Ovary (tissue), 9 donors: ENCODE measurements around the gene FUT2. TPM values are rescaled to one million over a fixed set of nuclear protein-coding genes. Genes with fewer than 3 reads are reported as not detected.
"Not testable (repeated sequence)": the region's sequence is repeated elsewhere in the genome, so short reads cannot be mapped to it uniquely, and the experiment has no call there.

Source experiments
- DNase-seq, 5 donors: peaks; one replicate each; pipeline ENCODE4 v3.0.0-alpha.2; 2019 to 2020
- H3K27ac ChIP-seq, 2 donors: fragments of 200-600 bp; one replicate each; pipeline versions ENCODE4 v1.5.1 to v1.8.0; 2019 to 2022
- H3K27me3 ChIP-seq: fragments of 200-600 bp; one replicate; pipeline ENCODE4 v1.8.0; 2022
- H3K36me3 ChIP-seq: fragments of 200-600 bp; sonication (generic); one replicate; pipeline ENCODE4 v1.5.1; 2019
- H3K4me1 ChIP-seq: one replicate; pipeline ENCODE4 v1.8.1; 2013; ENCODE audit warnings: mild to moderate bottlenecking, moderate library complexity; ENCODE audit not compliant: insufficient read depth
- H3K4me3 ChIP-seq: fragments of 200-600 bp; sonication (generic); one replicate; pipeline ENCODE4 v1.5.1; 2017
- H3K9me3 ChIP-seq, 2 donors: fragments of 200-600 bp in 1 of 2; sonication (generic) in 1 of 2; one replicate each; pipeline versions ENCODE4 v1.5.1 to v1.8.1; 2013 to 2019; ENCODE audit warnings: mild to moderate bottlenecking in 1 of 2, moderate library complexity in 1 of 2
- EP300 ChIP-seq: sonication (generic); formaldehyde crosslinking; IDR thresholded peaks from one replicate; pipeline ENCODE4 v1.6.1; 2017; ENCODE audit warnings: antibody characterized with exemption
- POLR2A ChIP-seq: fragments of 450-650 bp; IDR thresholded peaks from one replicate; pipeline ENCODE4 v1.6.1; 2017; ENCODE audit warnings: antibody characterized with exemption, mild to moderate bottlenecking, moderate library complexity
- WGBS, 3 donors: extraction: QIAGEN DNeasy Blood & Tissue Kit in 1 of 3; methylation state at CpG; one replicate each; pipeline versions ENCODE4 v1.1.5 to v1.1.7; 2013 to 2017; 5-methylcytosine and 5-hydroxymethylcytosine counted together
- intact Hi-C, 4 donors: fragments of 100-400 bp; cut with DNase I; formaldehyde crosslinking; loops; one replicate each; pipeline versions ENCODE4 v1.11.0 to v1.15.1; 2022 to 2023
- polyA plus RNA-seq, 2 donors: library from polyadenylated mRNA; stranded (reverse); fragments of 200-250 nt in 1 of 2; fragments of 350-450 nt in 1 of 2; fragmentation: Illumina TruSeq in 1 of 2; extraction: RNeasy Lipid Tissue Mini Kit (QIAGEN cat#74804) in 1 of 2; gene quantifications; one replicate each; pipeline ENCODE4 v1.2.3, GENCODE V29; 2013 to 2014
- total RNA-seq, 7 donors: library from RNA; depleted of rRNA in 2 of 7; stranded (reverse); fragments of >200 nt in 2 of 7; fragmentation: NEBNext Ultra II Directional in 3 of 7; extraction: Animal tissue kit (Norgen Biotek cat#: 25700) in 3 of 7; gene quantifications; one replicate each; pipeline versions ENCODE4 v1.1.0 to v1.2.4, GENCODE V29; 2016 to 2023
- TF ChIP-seq, protein P1 (sequence below), 3 donors: fragments of 450-650 bp in 2 of 3; fragments of 200-600 bp in 1 of 3; IDR thresholded peaks; one replicate each; pipeline versions ENCODE4 v1.5.1 to v1.8.0; 2016 to 2022; ENCODE audit warnings: antibody characterized with exemption in 3 of 3, mild to moderate bottlenecking in 1 of 3
- donor health status: DM: no; HTN: no; CAD: no; lungs with moderate emphysema.
- donor health status: DM: no; HTN: no; CAD: no.
- donor health status: Bipolar disorder and iron deficiency.
- donor health status: DM: yes; HTN: yes; CAD: no.
- donor health status: DM: no; HTN: no; CAD: no.
- donor health status: DM: yes; HTN: yes; CAD: no.

The FUT2 gene
- total and polyA plus RNA-seq, 9 donors = 0.10 to 2.5 (median 1.5) TPM; not detected in 2

DNA sequence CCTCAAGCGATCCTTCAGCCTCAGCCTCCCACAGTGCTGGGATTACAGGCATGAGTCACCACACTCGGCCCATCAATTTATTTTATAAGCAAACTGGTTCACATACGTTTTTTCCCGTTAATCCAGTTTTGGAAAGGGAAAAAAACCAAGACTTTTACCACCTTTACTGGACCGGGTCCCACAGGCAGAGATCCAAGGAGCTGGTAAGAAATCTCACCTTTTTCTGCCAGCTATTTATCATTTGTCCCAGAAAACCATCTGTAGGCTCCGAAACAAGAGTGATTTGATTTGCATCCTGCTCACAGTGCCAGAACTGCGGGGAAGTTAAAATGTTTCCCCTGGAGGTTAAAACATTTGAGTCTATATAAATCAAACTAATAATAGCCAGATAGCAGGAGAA is 6.3 kb upstream of the FUT2 start:
- no peak overlapping the region for H3K27ac ChIP-seq
- H3K27me3 ChIP-seq = no peaks in the 10 kb centered on the region
- no peak for TF ChIP-seq EP300
- no peak for TF ChIP-seq POLR2A
- TF ChIP-seq, protein P1, sequence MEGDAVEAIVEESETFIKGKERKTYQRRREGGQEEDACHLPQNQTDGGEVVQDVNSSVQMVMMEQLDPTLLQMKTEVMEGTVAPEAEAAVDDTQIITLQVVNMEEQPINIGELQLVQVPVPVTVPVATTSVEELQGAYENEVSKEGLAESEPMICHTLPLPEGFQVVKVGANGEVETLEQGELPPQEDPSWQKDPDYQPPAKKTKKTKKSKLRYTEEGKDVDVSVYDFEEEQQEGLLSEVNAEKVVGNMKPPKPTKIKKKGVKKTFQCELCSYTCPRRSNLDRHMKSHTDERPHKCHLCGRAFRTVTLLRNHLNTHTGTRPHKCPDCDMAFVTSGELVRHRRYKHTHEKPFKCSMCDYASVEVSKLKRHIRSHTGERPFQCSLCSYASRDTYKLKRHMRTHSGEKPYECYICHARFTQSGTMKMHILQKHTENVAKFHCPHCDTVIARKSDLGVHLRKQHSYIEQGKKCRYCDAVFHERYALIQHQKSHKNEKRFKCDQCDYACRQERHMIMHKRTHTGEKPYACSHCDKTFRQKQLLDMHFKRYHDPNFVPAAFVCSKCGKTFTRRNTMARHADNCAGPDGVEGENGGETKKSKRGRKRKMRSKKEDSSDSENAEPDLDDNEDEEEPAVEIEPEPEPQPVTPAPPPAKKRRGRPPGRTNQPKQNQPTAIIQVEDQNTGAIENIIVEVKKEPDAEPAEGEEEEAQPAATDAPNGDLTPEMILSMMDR (IDR thresholded peaks at IDR 0.05) = no peak
- no peak for DNase-seq
- no peaks in the 10 kb centered on the region for H3K9me3 ChIP-seq
- no peaks in the 10 kb centered on the region for H3K4me1 ChIP-seq
- no peaks in the 10 kb centered on the region for H3K36me3 ChIP-seq
- intact Hi-C loops = no loop called here
- 29 to 57% (median 37%) methylated on average over 7 of the region's 7 CpGs for WGBS, 3 donors
- no peak overlapping the region for H3K4me3 ChIP-seq

DNA sequence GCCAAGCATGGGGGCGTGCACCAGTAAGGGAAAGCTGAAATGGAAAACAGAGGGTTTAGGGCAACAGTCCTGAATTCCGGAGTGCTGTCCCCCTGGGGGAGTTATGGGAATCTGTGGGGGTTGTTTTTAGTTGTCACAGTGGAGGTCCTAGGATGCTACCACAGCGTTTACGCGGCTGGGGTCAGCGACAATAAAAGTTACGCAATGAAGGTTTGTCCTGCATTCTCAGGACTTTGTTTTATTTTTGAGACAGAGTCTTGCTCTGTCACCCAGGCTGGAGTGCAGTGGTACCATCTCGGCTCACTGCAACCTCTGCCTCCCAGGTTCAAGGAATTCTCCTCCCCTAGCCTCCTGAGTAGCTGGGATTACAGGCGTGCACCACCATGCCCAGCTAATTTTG is 2.1 kb upstream of the FUT2 start:
- H3K36me3 ChIP-seq, H3K4me3 ChIP-seq, H3K27ac ChIP-seq, DNase-seq, H3K27me3 ChIP-seq, H3K9me3 ChIP-seq, H3K4me1 ChIP-seq, intact Hi-C loops: not testable (repeated sequence)
- WGBS, 3 donors = 89 to 90% (median 90%) methylated on average over 9 of the region's 9 CpGs

DNA sequence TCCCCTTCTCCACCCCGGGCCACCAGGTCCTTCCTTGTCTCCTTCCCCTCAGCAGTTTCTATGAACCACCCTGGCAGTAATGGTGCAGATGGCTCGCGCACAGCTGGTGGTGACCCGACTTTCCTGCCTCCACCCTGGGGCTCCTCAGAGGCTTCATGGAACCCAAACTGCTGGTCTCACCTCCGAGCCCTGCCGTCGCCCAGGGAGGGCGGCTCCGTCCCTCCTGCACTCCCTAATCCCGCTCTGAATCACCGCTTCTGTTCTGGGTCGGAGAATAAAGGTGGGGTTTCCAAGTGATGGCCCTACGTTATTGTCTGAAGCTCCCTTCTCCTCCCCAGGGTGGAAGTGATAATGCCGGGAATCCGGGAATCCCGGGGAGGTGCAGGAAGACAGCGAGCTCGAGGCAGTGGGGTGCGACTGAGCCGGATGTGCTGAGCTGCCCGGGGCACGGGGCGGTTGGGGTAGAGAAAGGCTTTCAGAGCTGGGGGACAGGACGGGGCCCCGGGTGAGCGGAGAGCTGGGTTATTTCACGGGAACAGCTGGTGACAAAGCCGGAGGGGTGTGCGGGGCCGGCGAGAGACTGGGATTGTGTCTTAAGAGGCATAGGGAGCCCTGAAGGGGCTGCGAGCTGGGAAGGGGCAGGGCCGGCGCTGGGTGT is 711 bp downstream of the FUT2 start:
- Histone ChIP-seq H3K36me3 (no peaks in the 10 kb centered on the region), H3K4me3 (peak overlapping the region; percentile 16), H3K27ac (no peak overlapping the region), H3K27me3 (no peaks in the 10 kb centered on the region), H3K9me3 (no peaks in the 10 kb centered on the region), H3K4me1 (no peaks in the 10 kb centered on the region)
- no peak for DNase-seq
- intact Hi-C loops = no loop called here
- 21 to 31% (median 22%) methylated on average over 33 to 34 of the region's 34 CpGs for WGBS, 3 donors
- TF ChIP-seq, protein P1 (IDR thresholded peaks at IDR 0.05) = no peak
- TF ChIP-seq EP300 (no peak), POLR2A (no peak)

DNA sequence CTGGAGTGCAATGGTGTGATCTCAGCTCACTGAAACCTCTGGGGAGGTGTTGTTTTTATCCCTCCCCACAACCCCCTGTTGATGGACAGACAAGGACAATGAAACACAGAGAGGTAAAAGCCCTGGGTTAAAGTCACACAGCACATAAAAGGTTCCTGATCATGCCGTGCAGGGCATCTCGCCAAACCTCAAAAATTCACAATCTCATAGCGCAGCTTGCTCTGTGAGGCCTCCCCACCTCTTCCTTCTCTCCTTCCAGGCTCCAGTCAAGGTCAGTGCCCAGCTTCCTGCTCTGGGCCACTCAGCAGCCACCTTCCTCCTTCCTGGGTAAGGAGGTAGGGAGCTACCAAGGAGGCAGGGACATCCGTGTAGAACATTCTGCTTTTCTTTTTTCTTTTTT is 2.3 kb downstream of the FUT2 start:
- H3K27ac ChIP-seq = no peak overlapping the region
- no peak overlapping the region for H3K4me3 ChIP-seq
- no peaks in the 10 kb centered on the region for H3K9me3 ChIP-seq
- intact Hi-C loops = no loop called here
- no peaks in the 10 kb centered on the region for H3K4me1 ChIP-seq
- DNase-seq = peak in 1 of 5 donors; percentile 50
- TF ChIP-seq, protein P1 (IDR thresholded peaks at IDR 0.05) = no peak
- TF ChIP-seq POLR2A = no peak
- no peak for TF ChIP-seq EP300
- 8 to 28% (median 12%) methylated on average over 4 of the region's 4 CpGs for WGBS, 3 donors
- H3K27me3 ChIP-seq = no peaks in the 10 kb centered on the region
- no peaks in the 10 kb centered on the region for H3K36me3 ChIP-seq

DNA sequence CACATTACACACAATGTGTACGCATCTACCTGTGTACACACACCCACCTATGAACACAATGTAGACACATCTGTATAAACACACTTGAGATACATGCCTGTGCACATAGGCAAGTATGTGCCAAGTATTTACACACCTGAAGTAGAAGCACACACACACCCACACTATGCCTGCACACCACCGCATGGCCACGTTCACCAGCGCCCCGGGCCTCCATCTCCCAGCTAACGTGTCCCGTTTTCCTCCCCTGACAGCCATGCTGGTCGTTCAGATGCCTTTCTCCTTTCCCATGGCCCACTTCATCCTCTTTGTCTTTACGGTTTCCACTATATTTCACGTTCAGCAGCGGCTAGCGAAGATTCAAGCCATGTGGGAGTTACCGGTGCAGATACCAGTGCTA is 6.9 kb downstream of the FUT2 start:
- H3K27ac ChIP-seq = no peak overlapping the region
- no peaks in the 10 kb centered on the region for H3K4me1 ChIP-seq
- intact Hi-C loops = no loop called here
- DNase-seq = no peak
- TF ChIP-seq EP300 (no peak), POLR2A (no peak)
- TF ChIP-seq, protein P1 (IDR thresholded peaks at IDR 0.05) = no peak
- H3K9me3 ChIP-seq = no peaks in the 10 kb centered on the region
- 55 to 68% (median 59%) methylated on average over 13 of the region's 13 CpGs for WGBS, 3 donors
- H3K4me3 ChIP-seq = no peak overlapping the region
- H3K27me3 ChIP-seq = no peaks in the 10 kb centered on the region
- no peaks in the 10 kb centered on the region for H3K36me3 ChIP-seq
